Ovary (tissue), 9 donors: ENCODE measurements around the gene SURF6. TPM values are rescaled to one million over a fixed set of nuclear protein-coding genes. Genes with fewer than 3 reads are reported as not detected.

Experiments
- DNase-seq, 5 donors: peaks; one replicate each; pipeline ENCODE4 v3.0.0-alpha.2; 2019 to 2020
- H3K27ac ChIP-seq, 2 donors: fragments of 200-600 bp; one replicate each; pipeline versions ENCODE4 v1.5.1 to v1.8.0; 2019 to 2022
- H3K27me3 ChIP-seq: fragments of 200-600 bp; one replicate; pipeline ENCODE4 v1.8.0; 2022
- H3K36me3 ChIP-seq: fragments of 200-600 bp; sonication (generic); one replicate; pipeline ENCODE4 v1.5.1; 2019
- H3K4me1 ChIP-seq: one replicate; pipeline ENCODE4 v1.8.1; 2013; ENCODE audit warnings: mild to moderate bottlenecking, moderate library complexity; ENCODE audit not compliant: insufficient read depth
- H3K4me3 ChIP-seq: fragments of 200-600 bp; sonication (generic); one replicate; pipeline ENCODE4 v1.5.1; 2017
- H3K9me3 ChIP-seq, 2 donors: fragments of 200-600 bp in 1 of 2; sonication (generic) in 1 of 2; one replicate each; pipeline versions ENCODE4 v1.5.1 to v1.8.1; 2013 to 2019; ENCODE audit warnings: mild to moderate bottlenecking in 1 of 2, moderate library complexity in 1 of 2
- CTCF ChIP-seq, 3 donors: fragments of 450-650 bp in 2 of 3; fragments of 200-600 bp in 1 of 3; IDR thresholded peaks; one replicate each; pipeline versions ENCODE4 v1.5.1 to v1.8.0; 2016 to 2022; ENCODE audit warnings: antibody characterized with exemption in 3 of 3, mild to moderate bottlenecking in 1 of 3
- EP300 ChIP-seq: sonication (generic); formaldehyde crosslinking; IDR thresholded peaks from one replicate; pipeline ENCODE4 v1.6.1; 2017; ENCODE audit warnings: antibody characterized with exemption
- POLR2A ChIP-seq: fragments of 450-650 bp; IDR thresholded peaks from one replicate; pipeline ENCODE4 v1.6.1; 2017; ENCODE audit warnings: antibody characterized with exemption, mild to moderate bottlenecking, moderate library complexity
- WGBS, 3 donors: extraction: QIAGEN DNeasy Blood & Tissue Kit in 1 of 3; methylation state at CpG; one replicate each; pipeline versions ENCODE4 v1.1.5 to v1.1.7; 2013 to 2017; 5-methylcytosine and 5-hydroxymethylcytosine counted together
- intact Hi-C, 4 donors: fragments of 100-400 bp; cut with DNase I; formaldehyde crosslinking; loops; one replicate each; pipeline versions ENCODE4 v1.11.0 to v1.15.1; 2022 to 2023
- polyA plus RNA-seq, 2 donors: library from polyadenylated mRNA; stranded (reverse); fragments of 200-250 nt in 1 of 2; fragments of 350-450 nt in 1 of 2; fragmentation: Illumina TruSeq in 1 of 2; extraction: RNeasy Lipid Tissue Mini Kit (QIAGEN cat#74804) in 1 of 2; gene quantifications; one replicate each; pipeline ENCODE4 v1.2.3, GENCODE V29; 2013 to 2014
- total RNA-seq, 7 donors: library from RNA; depleted of rRNA in 2 of 7; stranded (reverse); fragments of >200 nt in 2 of 7; fragmentation: NEBNext Ultra II Directional in 3 of 7; extraction: Animal tissue kit (Norgen Biotek cat#: 25700) in 3 of 7; gene quantifications; one replicate each; pipeline versions ENCODE4 v1.1.0 to v1.2.4, GENCODE V29; 2016 to 2023
- donor health status: DM: no; HTN: no; CAD: no; lungs with moderate emphysema.
- donor health status: DM: no; HTN: no; CAD: no.
- donor health status: Bipolar disorder and iron deficiency.
- donor health status: DM: yes; HTN: yes; CAD: no.
- donor health status: DM: no; HTN: no; CAD: no.
- donor health status: DM: yes; HTN: yes; CAD: no.

The SURF6 gene
- total and polyA plus RNA-seq, 9 donors, result 12.7 to 24.9 (median 21.0) TPM

- no peaks in the 10 kb centered on the region for H3K36me3 ChIP-seq
- no peaks in the 10 kb centered on the region for H3K9me3 ChIP-seq
- H3K4me1 ChIP-seq, result no peaks in the 10 kb centered on the region
- H3K27ac ChIP-seq, result no peak overlapping the region
- intact Hi-C loops, result no loop called here
- no peaks in the 10 kb centered on the region for H3K27me3 ChIP-seq
- no peak overlapping the region for H3K4me3 ChIP-seq
- TF ChIP-seq CTCF (IDR thresholded peaks at IDR 0.05) (no peak), EP300 (no peak), POLR2A (no peak)
- DNase-seq, result no peak
- WGBS, 3 donors, result 89 to 97% (median 93%) methylated on average over 4 of the region's 4 CpGs
These were observed 46.6 kb upstream of the SURF6 start for GRCh38 chr9:133382507-133383141.

GRCh38 chr9:133380734-133381133 lies 44.7 kb upstream of the SURF6 start:
- intact Hi-C loops, result no loop called here
- H3K27ac ChIP-seq, result no peak overlapping the region
- no peak overlapping the region for H3K4me3 ChIP-seq
- no peak for TF ChIP-seq EP300
- TF ChIP-seq POLR2A, result no peak
- no peak for TF ChIP-seq CTCF (IDR thresholded peaks at IDR 0.05)
- H3K4me1 ChIP-seq, result no peaks in the 10 kb centered on the region
- H3K27me3 ChIP-seq, result no peaks in the 10 kb centered on the region
- H3K36me3 ChIP-seq, result no peaks in the 10 kb centered on the region
- 67 to 72% (median 70%) methylated on average over 4 of the region's 4 CpGs for WGBS, 3 donors
- DNase-seq, result no peak
- no peaks in the 10 kb centered on the region for H3K9me3 ChIP-seq

GRCh38 chr9:133379153-133380086 lies 43.4 kb upstream of the SURF6 start:
- Histone ChIP-seq H3K27ac (no peak overlapping the region), H3K36me3 (no peaks in the 10 kb centered on the region), H3K4me1 (no peaks in the 10 kb centered on the region), H3K27me3 (no peaks in the 10 kb centered on the region), H3K4me3 (no peak overlapping the region), H3K9me3 (no peaks in the 10 kb centered on the region)
- no peak for TF ChIP-seq POLR2A
- TF ChIP-seq EP300, result no peak
- no peak for TF ChIP-seq CTCF (IDR thresholded peaks at IDR 0.05)
- no peak for DNase-seq
- WGBS, 3 donors, result 91 to 93% (median 92%) methylated on average over 13 to 14 of the region's 14 CpGs
- intact Hi-C loops, result no loop called here

GRCh38 chr9:133378408-133378962 lies 42.5 kb upstream of the SURF6 start:
- intact Hi-C loops, result no loop called here
- TF ChIP-seq EP300 (no peak), CTCF (IDR thresholded peaks at IDR 0.05) (no peak), POLR2A (no peak)
- 80 to 92% (median 84%) methylated on average over 1 of the region's 1 CpG for WGBS, 3 donors

More at GRCh38 chr9:133378408-133378962, 42.5 kb upstream of the SURF6 start:
- Histone ChIP-seq H3K27me3 (no peaks in the 10 kb centered on the region), H3K27ac (no peak overlapping the region), H3K4me3 (no peak overlapping the region), H3K36me3 (no peaks in the 10 kb centered on the region), H3K9me3 (no peaks in the 10 kb centered on the region), H3K4me1 (no peaks in the 10 kb centered on the region)
- no peak for DNase-seq
